SK-N-SH (cell line): Measurements from ENCODE around the gene KCNF1. TPM values are rescaled to one million over a fixed set of nuclear protein-coding genes. Genes with fewer than 3 reads are reported as not detected.

ENCODE experiments used
- CTCF ChIA-PET: fragments of 300-600, 350-600 bp; formaldehyde crosslinking; extraction: SDS; loops from one replicate; lab custom pipeline; 2021; lab: Yijun Ruan, JAX
- POLR2A ChIA-PET: fragments of 350-600 bp; sonication (Branson Sonifier 250); formaldehyde crosslinking; extraction: SDS; loops from one replicate; lab custom pipeline; 2020; ENCODE audit warnings: antibody characterized with exemption, inconsistent platforms; lab: Yijun Ruan, JAX
- DNase-seq: peaks from one replicate; pipeline ENCODE4 v3.0.0; 2012
- H2AFZ ChIP-seq: fragments of 200-600 bp; sonication (generic); 2 replicates; pipeline ENCODE4 v1.8.1; 2016; ENCODE audit warnings: antibody characterized with exemption, mild to moderate bottlenecking, low read depth
- H3F3A ChIP-seq: fragments of 200-600 bp; sonication (generic); replicated peaks from 2 replicates; pipeline ENCODE3; 2016; ENCODE audit warnings: antibody characterized with exemption, mild to moderate bottlenecking; ENCODE audit not compliant: insufficient read depth
- H3K27ac ChIP-seq, 2 experiments: fragments of 200-500 bp in 1 of 2; fragments of 200-600 bp in 1 of 2; sonication (Bioruptor generic) in 1 of 2; sonication (generic), shearing (Covaris generic) in 1 of 2; 2 replicates each; pipeline versions ENCODE4 v1.5.1 to v1.6.1; 2014 to 2016; ENCODE audit warnings: low read depth in 2 of 2, inconsistent platforms in 1 of 2, low read length in 1 of 2, mild to moderate bottlenecking in 1 of 2, mixed read lengths in 1 of 2
- H3K27me3 ChIP-seq: fragments of 200-600 bp; sonication (generic), shearing (Covaris generic); 2 replicates; pipeline ENCODE4 v1.6.1; 2016; ENCODE audit warnings: mixed run types; ENCODE audit not compliant: insufficient read depth
- H3K36me3 ChIP-seq, 2 experiments: fragments of 200-500 bp in 1 of 2; fragments of 200-600 bp in 1 of 2; sonication (Bioruptor generic) in 1 of 2; sonication (generic) in 1 of 2; replicated peaks in 1 of 2; 2 replicates each; pipeline versions ENCODE3 to v1.5.1; 2014 to 2016; ENCODE audit warnings: low read length in 1 of 2, mild to moderate bottlenecking in 1 of 2; ENCODE audit not compliant: insufficient read depth in 2 of 2, control insufficient read depth in 1 of 2
- H3K4me1 ChIP-seq, 2 experiments: fragments of 200-500 bp in 1 of 2; fragments of 200-600 bp in 1 of 2; sonication (Bioruptor generic) in 1 of 2; sonication (generic), shearing (Covaris generic) in 1 of 2; 2 replicates each; pipeline versions ENCODE4 v1.5.1 to v1.6.1; 2014 to 2016; ENCODE audit warnings: low read depth in 1 of 2, low read length in 1 of 2, mixed run types in 1 of 2; ENCODE audit not compliant: insufficient read depth in 2 of 2, control insufficient read depth in 1 of 2
- H3K4me2 ChIP-seq: fragments of 200-600 bp; sonication (generic), shearing (Covaris generic); 2 replicates; pipeline ENCODE4 v1.6.1; 2017; ENCODE audit warnings: mixed run types
- H3K4me3 ChIP-seq, 2 experiments: fragments of 200-500 bp in 1 of 2; fragments of 200-600 bp in 1 of 2; sonication (Bioruptor generic) in 1 of 2; sonication (generic), shearing (Covaris generic) in 1 of 2; 2 replicates each; pipeline versions ENCODE4 v1.5.1 to v1.8.1; 2014 to 2016; ENCODE audit warnings: low read depth in 2 of 2, inconsistent platforms in 1 of 2, low read length in 1 of 2, mild to moderate bottlenecking in 1 of 2, mixed read lengths in 1 of 2, moderate library complexity in 1 of 2
- H3K79me2 ChIP-seq: fragments of 200-600 bp; sonication (generic); 2 replicates; pipeline ENCODE4 v1.8.1; 2017; ENCODE audit warnings: mild to moderate bottlenecking; ENCODE audit not compliant: insufficient read depth
- H3K9ac ChIP-seq: fragments of 200-600 bp; sonication (generic); 2 replicates; pipeline ENCODE4 v1.6.1; 2017; ENCODE audit warnings: mixed run types
- H3K9me2 ChIP-seq: fragments of 200-600 bp; sonication (generic); 2 replicates; pipeline ENCODE4 v1.6.1; 2017; ENCODE audit warnings: mixed run types
- H3K9me3 ChIP-seq: fragments of 200-600 bp; sonication (generic); 2 replicates; pipeline ENCODE4 v1.6.1; 2017; ENCODE audit warnings: mixed run types, mild to moderate bottlenecking, moderate library complexity
- H4K20me1 ChIP-seq: fragments of 200-600 bp; sonication (generic); 2 replicates; pipeline ENCODE4 v1.6.1; 2017; ENCODE audit warnings: mild to moderate bottlenecking, mixed run types; ENCODE audit not compliant: insufficient read depth
- FOXJ3 ChIP-seq: sonication (generic); formaldehyde crosslinking; IDR thresholded peaks from 2 replicates; pipeline ENCODE4 v1.5.1; 2020; ENCODE audit warnings: mild to moderate bottlenecking, missing genetic modification reagents
- MEF2A ChIP-seq: IDR thresholded peaks from 2 replicates; pipeline ENCODE4 v1.4.0; 2012; ENCODE audit warnings: low read depth, borderline replicate concordance
- PBX3 ChIP-seq: IDR thresholded peaks from 2 replicates; pipeline ENCODE4; 2012
- POLR2AphosphoS5 ChIP-seq: IDR thresholded peaks from 2 replicates; pipeline ENCODE4 v1.6.1; 2012; ENCODE audit warnings: low read depth, low read length
- RAD21 ChIP-seq: IDR thresholded peaks from 2 replicates; pipeline ENCODE4 v1.6.1; 2012; ENCODE audit warnings: mild to moderate bottlenecking, low read length
- RCOR1 ChIP-seq: fragments of 150-350 bp; IDR thresholded peaks from 2 replicates; pipeline ENCODE4 v1.6.1; 2017; ENCODE audit warnings: antibody characterized with exemption, low read length
- TAF1 ChIP-seq: IDR thresholded peaks from 2 replicates; pipeline ENCODE4 v1.6.1; 2012; ENCODE audit warnings: low read depth, mild to moderate bottlenecking, low read length, moderate library complexity, borderline replicate concordance
- WGBS: methylation state at CpG from one replicate; pipeline ENCODE4 v1.1.6; 2017; ENCODE audit warnings: low lambda C conversion rate; 5-methylcytosine and 5-hydroxymethylcytosine counted together
- polyA plus RNA-seq, 3 experiments: library from polyadenylated mRNA; depleted of rRNA; stranded (reverse); fragments of >200 nt; gene quantifications; 2 replicates each; pipeline ENCODE4 v1.2.3, GENCODE V29; 2012
- TF ChIP-seq, protein P1 (sequence below): IDR thresholded peaks from 2 replicates; pipeline ENCODE4 v1.6.1; 2012; ENCODE audit warnings: mild to moderate bottlenecking, low read depth, low read length, moderate library complexity
- TF ChIP-seq, protein P2 (sequence below): IDR thresholded peaks from 2 replicates; pipeline ENCODE4 v1.4.0; 2012; ENCODE audit warnings: low read depth, borderline replicate concordance
- TF ChIP-seq, protein P3 (sequence below): fragments of 150-350 bp; IDR thresholded peaks from 2 replicates; pipeline ENCODE4 v1.6.1; 2016; ENCODE audit warnings: mild to moderate bottlenecking, low read depth, low read length

KCNF1 gene
- polyA plus RNA-seq, 1 of the 3 experiments (the other 2 are of a cell fraction) = 0.23 TPM

DNA sequence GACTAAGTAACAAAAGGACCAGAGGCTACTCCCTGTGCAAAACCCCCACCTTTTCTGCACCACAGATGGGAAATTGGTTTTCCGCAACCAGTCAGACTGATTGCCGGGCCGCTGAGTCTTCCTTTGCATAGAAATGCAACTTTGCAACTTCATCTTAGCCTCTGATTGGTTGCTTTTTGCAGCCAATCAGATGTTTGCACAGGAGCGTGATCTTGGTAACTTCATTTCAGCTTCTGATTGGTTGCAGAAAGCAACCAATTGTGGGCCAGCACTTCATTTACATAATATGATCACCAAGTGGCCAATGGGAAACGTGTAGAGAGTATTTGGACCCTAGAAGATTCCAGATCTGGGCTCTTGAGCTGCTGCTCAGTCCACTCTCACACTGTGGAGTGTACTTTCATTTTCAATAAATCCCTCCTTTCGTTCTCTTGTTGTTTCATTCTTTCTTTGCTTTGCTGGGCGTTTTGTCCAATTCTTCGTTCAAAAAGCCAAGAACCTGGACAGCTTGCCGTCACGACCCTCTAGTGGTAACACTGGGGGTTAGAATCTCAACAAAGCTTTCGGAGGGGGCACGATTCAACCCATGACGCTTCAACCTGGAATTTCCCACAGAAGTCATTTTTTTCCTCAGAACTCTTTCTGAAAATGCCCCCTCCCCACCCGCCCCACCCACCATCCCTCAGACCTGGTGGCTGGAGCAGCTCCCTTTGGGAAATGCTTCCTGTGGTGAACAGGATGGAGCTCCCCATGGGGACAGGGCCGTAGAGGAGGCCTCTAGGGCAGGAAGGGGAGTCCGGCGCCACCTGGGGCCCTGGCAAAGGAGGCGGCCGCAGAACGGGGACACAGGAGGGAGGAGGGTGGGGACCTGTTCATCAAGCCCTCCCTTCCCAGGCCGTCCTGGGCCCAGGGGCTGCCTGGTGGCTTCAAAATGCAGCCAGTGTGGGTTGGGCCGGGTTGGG lies 31.8 kb upstream of the KCNF1 start:
- Histone ChIP-seq H2AFZ (no peak overlapping the region), H3K4me2 (no peak overlapping the region), H3F3A (no peaks in the 10 kb centered on the region), H3K4me3 (no peak overlapping the region), H3K27ac (no peak overlapping the region), H3K79me2 (no peaks in the 10 kb centered on the region), H4K20me1 (no peaks in the 10 kb centered on the region), H3K36me3 (no peaks in the 10 kb centered on the region), H3K9ac (no peak overlapping the region), H3K27me3 (no peaks in the 10 kb centered on the region), H3K4me1 (peaks cover 0 to 4% of the 10 kb centered on the region in 2 experiments; a peak in 2 of 4 replicates), H3K9me3 (no peaks in the 10 kb centered on the region), H3K9me2 (no peaks in the 10 kb centered on the region)
- no peak for DNase-seq
- no peak for TF ChIP-seq RCOR1
- TF ChIP-seq, protein P1, sequence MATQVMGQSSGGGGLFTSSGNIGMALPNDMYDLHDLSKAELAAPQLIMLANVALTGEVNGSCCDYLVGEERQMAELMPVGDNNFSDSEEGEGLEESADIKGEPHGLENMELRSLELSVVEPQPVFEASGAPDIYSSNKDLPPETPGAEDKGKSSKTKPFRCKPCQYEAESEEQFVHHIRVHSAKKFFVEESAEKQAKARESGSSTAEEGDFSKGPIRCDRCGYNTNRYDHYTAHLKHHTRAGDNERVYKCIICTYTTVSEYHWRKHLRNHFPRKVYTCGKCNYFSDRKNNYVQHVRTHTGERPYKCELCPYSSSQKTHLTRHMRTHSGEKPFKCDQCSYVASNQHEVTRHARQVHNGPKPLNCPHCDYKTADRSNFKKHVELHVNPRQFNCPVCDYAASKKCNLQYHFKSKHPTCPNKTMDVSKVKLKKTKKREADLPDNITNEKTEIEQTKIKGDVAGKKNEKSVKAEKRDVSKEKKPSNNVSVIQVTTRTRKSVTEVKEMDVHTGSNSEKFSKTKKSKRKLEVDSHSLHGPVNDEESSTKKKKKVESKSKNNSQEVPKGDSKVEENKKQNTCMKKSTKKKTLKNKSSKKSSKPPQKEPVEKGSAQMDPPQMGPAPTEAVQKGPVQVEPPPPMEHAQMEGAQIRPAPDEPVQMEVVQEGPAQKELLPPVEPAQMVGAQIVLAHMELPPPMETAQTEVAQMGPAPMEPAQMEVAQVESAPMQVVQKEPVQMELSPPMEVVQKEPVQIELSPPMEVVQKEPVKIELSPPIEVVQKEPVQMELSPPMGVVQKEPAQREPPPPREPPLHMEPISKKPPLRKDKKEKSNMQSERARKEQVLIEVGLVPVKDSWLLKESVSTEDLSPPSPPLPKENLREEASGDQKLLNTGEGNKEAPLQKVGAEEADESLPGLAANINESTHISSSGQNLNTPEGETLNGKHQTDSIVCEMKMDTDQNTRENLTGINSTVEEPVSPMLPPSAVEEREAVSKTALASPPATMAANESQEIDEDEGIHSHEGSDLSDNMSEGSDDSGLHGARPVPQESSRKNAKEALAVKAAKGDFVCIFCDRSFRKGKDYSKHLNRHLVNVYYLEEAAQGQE = no peak
- TF ChIP-seq PBX3 = no peak
- TF ChIP-seq FOXJ3 (CRISPR knock-in tag) = no peak
- no peak for TF ChIP-seq POLR2AphosphoS5
- TF ChIP-seq, protein P2, sequence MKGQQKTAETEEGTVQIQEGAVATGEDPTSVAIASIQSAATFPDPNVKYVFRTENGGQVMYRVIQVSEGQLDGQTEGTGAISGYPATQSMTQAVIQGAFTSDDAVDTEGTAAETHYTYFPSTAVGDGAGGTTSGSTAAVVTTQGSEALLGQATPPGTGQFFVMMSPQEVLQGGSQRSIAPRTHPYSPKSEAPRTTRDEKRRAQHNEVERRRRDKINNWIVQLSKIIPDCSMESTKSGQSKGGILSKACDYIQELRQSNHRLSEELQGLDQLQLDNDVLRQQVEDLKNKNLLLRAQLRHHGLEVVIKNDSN = no peak
- TF ChIP-seq, protein P3, sequence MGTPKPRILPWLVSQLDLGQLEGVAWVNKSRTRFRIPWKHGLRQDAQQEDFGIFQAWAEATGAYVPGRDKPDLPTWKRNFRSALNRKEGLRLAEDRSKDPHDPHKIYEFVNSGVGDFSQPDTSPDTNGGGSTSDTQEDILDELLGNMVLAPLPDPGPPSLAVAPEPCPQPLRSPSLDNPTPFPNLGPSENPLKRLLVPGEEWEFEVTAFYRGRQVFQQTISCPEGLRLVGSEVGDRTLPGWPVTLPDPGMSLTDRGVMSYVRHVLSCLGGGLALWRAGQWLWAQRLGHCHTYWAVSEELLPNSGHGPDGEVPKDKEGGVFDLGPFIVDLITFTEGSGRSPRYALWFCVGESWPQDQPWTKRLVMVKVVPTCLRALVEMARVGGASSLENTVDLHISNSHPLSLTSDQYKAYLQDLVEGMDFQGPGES = no peak
- TF ChIP-seq RAD21 = no peak
- no peak for TF ChIP-seq MEF2A
- TF ChIP-seq TAF1 = no peak
- WGBS = 81% methylated on average over 22 of the region's 22 CpGs
- ChIA-PET CTCF (interaction anchor here (0.8 to 5.4 kb wide), 8 partner anchors 10 to 48 kb away, joined by 3 to 22 read pairs (median 5); no protein-coding TSS in a partner anchor), POLR2A (no interaction called here)
